ENCODE measurements around the gene OSMR.

OSMR gene

GRCh38 chr5:38932854-38933408 lies 87.1 kb downstream of the OSMR start:
- no peak for DNase-seq

- DNase-seq, result no peak
Observed at GRCh38 chr5:38935437-38935836, 89.6 kb downstream of the OSMR start.

DNA sequence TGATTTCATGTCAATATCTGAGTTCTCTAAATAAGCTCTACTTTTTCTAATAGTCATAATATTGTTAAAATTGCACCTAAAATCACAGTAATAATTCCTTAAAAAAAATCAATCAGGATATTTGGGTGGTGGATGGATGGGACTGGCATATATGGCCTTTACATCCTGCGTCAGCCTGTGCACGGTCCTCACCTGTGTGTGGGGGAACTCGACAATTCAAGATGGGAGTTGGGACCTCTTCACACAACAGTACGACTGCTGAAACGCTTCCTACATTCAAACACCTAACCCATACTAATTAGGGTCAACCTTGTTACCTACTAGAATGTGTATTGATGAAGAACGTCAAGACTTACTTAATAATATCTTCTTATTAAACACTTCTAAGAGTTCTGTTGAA lies 90.5 kb downstream of the OSMR start:
- DNase-seq, result no peak

GRCh38 chr5:38938424-38938823 lies 92.6 kb downstream of the OSMR start:
- DNase-seq, result no peak

GRCh38 chr5:38938973-38939372 lies 93.2 kb downstream of the OSMR start:
- DNase-seq, result no peak

DNA sequence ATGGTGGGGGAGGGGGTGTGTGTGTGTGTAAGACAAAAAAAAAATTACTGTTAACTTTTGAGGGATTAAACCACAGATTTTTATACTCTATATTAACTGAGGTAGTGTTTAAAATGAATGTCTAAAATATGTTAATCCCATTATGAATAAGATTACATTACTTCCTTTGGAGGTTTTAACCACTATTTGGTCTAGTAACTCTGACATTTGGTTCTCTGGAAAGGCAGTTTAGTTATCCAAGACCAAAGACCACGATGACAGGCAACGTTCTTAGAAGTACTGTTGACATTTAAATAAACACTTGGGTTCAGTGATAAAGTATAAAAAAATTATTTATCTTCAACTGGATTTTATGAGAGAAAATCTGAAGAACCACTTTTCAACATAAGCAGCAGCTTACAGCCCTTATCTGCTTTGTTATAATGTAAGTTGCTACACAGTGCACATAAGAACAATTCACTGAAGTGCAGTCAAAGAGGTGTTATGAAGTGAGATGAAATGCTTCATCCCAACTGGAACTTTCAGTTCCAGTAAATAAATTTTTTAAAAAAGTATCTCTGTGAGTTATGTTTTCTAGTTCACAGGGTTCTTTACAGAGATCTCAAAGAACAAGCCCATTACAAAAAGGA lies 94.5 kb downstream of the OSMR start:
- DNase-seq, result no peak

DNA sequence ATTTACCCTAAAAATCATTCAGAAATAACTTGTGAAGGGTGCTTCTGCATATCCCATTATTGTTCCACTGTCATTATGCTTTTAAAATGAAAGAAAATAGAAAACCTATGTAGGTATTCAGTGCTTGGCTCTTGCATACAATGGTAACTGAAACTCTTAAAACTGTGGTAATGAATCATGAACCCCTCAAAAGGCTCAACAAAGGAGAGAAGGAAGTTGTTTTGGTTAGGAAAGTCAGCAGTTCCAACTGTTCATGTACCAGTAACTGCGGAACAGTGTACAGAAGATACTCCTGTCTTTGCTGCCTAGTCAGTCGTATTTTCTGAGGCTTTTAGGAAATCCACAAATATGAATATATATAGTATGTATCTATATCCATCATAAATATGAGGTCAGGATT lies 96.1 kb downstream of the OSMR start:
- no peak for DNase-seq

GRCh38 chr5:38944282-38944681 lies 98.5 kb downstream of the OSMR start:
- DNase-seq, result no peak

DNA sequence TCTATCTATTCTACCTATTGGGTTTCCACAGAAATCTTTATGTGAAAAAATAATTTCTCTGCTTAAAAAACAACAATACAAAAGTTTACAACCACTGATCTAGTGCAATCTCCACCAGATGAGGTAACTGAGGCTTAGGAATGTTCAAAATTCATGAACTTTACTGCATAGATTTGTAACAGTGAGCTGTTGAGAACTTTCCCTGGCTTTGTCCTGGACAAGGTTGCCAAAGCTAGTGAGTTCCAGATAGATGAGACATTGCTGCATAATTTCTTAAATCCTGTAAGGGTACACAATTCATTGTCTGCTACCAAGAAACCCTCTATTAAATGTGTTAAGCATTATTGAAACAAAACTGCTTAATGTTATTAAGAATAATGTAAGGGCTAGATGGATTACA lies 102.7 kb downstream of the OSMR start:
- DNase-seq, result no peak

GRCh38 chr5:38953426-38954012 lies 107.7 kb downstream of the OSMR start:
- DNase-seq, result no peak

DNA sequence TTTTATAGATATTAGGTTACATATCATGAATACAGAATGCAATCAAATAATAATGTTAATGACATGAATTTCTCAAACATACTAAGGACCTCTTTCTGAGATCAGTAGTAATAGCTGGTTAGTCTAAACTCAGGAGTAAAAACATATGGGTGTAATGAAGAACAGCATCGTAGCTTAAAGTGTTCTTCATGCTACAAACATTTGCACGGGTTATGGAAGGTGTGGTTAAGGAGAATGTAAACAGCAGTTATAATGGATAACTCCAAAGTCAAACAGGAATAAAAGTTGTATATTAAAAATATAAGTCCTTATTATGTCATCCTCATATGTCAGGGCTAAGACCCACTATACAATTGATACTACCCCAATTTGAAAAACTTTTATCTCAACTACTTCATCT lies 115.9 kb downstream of the OSMR start:
- no peak for DNase-seq

DNA sequence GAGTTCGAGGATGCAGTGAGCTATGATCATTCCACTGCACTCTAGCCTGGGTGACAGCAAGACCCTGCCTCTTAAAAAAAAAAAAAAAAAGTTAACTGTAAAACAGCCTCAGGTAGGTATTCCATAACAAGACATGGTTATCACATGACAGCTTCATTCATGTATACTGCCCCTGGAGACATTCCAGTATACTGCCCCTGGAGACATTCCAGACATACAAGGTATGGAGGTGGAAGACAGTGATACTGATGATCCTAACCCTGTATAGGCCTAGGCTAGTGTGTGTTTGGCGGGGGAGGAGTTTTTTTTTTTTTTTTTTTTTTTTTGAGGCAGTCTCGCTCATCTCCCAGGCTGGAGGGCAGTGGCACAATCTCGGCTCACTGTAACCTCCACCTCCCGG lies 122.9 kb downstream of the OSMR start:
- DNase-seq, result no peak

- no peak for DNase-seq
Observed at GRCh38 chr5:38978036-38978435, 132.2 kb downstream of the OSMR start.

GRCh38 chr5:38979535-38979934 lies 133.7 kb downstream of the OSMR start:
- DNase-seq, result no peak

Data from activated CD4-positive, alpha-beta T cell treated with anti-CD3 and anti-CD28 coated beads, Interleukin-2, amount 50 U/mL, for 1 hour (primary cell).